Measurements from ENCODE around the gene MXD3.

DNA sequence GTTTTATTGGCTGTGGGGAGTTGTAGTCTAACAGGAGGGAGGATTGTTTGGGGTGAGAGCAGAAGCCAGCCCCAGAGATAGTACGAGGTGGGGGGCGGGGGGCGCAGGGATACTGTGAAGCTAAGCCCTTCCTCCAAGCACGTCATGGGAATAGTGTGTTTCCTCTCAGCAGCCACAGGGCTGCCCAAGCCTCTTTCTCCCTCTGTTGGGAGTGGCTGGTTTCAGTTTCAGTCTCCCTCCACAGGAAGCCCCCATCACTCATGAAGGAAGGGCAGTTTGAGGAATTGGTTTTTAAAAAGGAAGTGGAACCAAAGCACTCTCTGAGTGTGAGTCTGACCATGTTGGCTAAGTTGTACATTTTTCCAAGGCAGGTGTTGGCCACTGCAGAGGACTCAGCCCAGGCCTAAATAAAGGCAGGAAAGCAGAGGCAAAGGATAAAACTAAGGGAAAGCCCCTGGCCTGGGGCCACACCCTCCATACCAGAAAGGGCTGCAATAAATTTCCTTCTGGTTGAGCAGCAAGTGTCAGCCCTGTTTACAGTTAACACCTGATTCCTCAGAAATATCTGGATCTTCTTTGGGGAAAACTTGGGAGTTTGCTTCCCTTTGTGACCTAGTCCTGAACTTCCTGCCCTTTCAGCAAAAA is 11.3 kb downstream of the MXD3 start:
- TF ChIP-seq POLR2AphosphoS5 (IDR thresholded peaks at IDR 0.05; ENCODE audit: low read depth, low read length) (no peak; the same call in 1 of the 2 replicates), TAF1 (IDR thresholded peaks at IDR 0.05; ENCODE audit: borderline replicate concordance, insufficient read depth, low read length) (0 out of 2 replicates have a peak, but pooled peaks have one; percentile 11), REST (IDR thresholded peaks at IDR 0.05; ENCODE audit: insufficient read depth in 1 of 2, low read depth in 2 of 2, low read length in 2 of 2) (no peak), SIN3A (IDR thresholded peaks at IDR 0.05; ENCODE audit: borderline replicate concordance, insufficient read depth, low read length) (no peak)

Measured in PFSK-1 (cell line).